GM23248 (cell line): ENCODE results near the gene NSUN3.

Experiments
- EZH2 ChIP-seq: fragments of 200-600 bp; sonication (generic); IDR thresholded peaks from 2 replicates; pipeline ENCODE4 v1.6.1; 2018; ENCODE audit warnings: antibody characterized with exemption, mild to moderate bottlenecking; ENCODE audit not compliant: insufficient read depth, poor library complexity, severe bottlenecking
- EZH2phosphoT487 ChIP-seq: fragments of 200-600 bp; sonication (generic); IDR thresholded peaks from 2 replicates; pipeline ENCODE4 v1.6.1; 2018; ENCODE audit warnings: antibody characterized with exemption, moderate library complexity, mild to moderate bottlenecking, low read depth; ENCODE audit not compliant: insufficient read depth

DNA sequence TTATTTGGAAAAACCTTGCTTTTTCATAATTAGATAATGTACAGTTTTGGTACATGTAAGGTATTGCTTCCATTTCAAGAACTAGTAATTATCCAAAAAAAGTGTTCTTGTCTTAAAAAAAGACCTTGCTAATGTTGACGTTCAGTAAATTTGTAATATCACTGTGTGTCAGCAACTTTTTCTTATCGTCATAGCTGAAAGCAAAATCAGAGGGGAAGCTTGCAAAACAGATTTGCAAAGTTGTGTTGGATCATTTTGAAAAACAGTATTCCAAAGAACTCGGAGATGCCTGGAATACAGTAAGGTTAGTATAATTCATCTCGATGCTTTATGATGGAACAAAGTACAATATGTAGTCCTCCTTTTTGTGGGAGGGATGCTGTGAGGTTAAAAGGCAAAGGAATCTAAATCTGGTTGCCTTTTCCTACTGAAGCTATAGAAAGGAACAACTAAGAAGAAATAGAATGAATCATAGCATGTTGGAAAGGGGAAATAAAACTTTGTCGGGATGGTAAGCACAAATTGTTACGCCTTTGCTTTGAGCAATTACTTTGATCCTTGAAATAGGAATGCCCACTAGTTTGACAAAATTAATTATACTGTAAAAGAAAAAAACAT lies 1.5 kb downstream of the NSUN3 start:
- TF ChIP-seq EZH2phosphoT487 (no peak), EZH2 (no peak)
